ENCODE data around the gene ZNF740. TPM values are rescaled to one million over a fixed set of nuclear protein-coding genes. Genes with fewer than 3 reads are reported as not detected.

ZNF740 gene
- total RNA-seq, 1 experiment from 2014 or later, result 35.8 TPM

DNA sequence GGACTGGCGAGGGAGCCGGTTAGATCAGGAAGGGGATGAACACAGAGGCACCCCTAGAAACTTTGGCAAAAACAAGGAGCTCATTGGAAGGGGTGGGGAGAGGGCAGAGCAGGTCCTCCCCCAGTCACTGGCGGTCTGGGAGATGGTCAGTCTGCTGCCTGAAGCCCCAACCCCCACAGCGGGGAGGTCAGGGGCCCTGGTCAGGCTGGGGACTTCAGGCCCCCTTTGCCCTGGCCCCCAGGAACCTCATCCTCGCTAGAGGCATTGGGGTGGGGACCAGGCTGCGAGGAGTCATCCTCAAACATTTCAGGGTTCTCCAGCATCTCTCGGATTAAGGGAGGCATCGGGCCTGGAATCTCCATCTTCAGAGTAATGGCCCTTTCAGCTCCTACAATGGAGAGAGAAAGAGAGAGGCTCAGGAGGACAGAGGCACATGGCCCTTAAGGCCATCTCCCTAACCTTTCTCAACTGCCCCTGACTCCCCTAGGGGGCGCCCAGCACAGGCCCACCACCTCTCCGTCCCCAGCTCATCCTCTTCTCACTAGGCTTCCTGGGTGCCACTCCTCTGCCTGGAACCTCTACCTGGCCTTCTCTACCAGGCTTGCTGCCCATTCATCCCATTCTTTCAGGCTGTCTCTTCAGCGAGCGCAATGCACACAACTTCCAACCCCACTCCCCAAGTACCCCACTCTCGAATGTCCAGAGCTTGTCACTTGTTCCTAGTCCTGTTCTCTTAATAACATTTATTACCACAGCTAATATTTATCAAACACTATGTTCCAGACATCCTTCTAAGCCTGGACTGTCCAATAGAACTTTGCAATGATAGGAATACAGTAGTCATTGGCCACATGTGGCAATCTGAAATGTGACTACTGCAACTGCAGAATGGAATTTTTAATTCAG, 31.2 kb downstream of the ZNF740 start:
- H3K36me3 Mint-ChIP-seq (ENCODE audit: insufficient read depth, unreplicated experiment), result no peaks in the 10 kb centered on the region
- no peak overlapping the region for H3K4me3 Mint-ChIP-seq (ENCODE audit: unreplicated experiment)
- POLR2A ChIA-PET, result no interaction called here
- Histone ChIP-seq H3K9me3 (no peaks in the 10 kb centered on the region), H3K4me3 (ENCODE audit: low read depth, low read length) (no peak overlapping the region), H3K4me1 (peaks cover 7% of the 10 kb centered on the region; the same call in 1 of the 2 replicates), H3K36me3 (ENCODE audit: control insufficient read depth, insufficient read depth, low read length) (no peaks in the 10 kb centered on the region), H3K27me3 (replicated peaks; ENCODE audit: control insufficient read depth, insufficient read depth, low read length) (no peaks in the 10 kb centered on the region)
- H3K27ac Mint-ChIP-seq (ENCODE audit: unreplicated experiment), result no peak overlapping the region
- no peaks in the 10 kb centered on the region for H3K27me3 Mint-ChIP-seq (ENCODE audit: insufficient read depth, unreplicated experiment)
- no peaks in the 10 kb centered on the region for H3K9me3 Mint-ChIP-seq (ENCODE audit: unreplicated experiment)
- CTCF ChIA-PET, result interaction anchor here (0.6 to 3.6 kb wide), 15 partner anchors 9 to 218 kb away, joined by 3 to 41 read pairs (median 7); partner anchors contain the start of genes AAAS, CSAD, ESPL1 and PFDN5
- no TSS peak for BruUV-seq (replicated peaks)
- DNase-seq, result peak in 1 of 2 experiments; percentile 56
- TF ChIP-seq, protein P1, sequence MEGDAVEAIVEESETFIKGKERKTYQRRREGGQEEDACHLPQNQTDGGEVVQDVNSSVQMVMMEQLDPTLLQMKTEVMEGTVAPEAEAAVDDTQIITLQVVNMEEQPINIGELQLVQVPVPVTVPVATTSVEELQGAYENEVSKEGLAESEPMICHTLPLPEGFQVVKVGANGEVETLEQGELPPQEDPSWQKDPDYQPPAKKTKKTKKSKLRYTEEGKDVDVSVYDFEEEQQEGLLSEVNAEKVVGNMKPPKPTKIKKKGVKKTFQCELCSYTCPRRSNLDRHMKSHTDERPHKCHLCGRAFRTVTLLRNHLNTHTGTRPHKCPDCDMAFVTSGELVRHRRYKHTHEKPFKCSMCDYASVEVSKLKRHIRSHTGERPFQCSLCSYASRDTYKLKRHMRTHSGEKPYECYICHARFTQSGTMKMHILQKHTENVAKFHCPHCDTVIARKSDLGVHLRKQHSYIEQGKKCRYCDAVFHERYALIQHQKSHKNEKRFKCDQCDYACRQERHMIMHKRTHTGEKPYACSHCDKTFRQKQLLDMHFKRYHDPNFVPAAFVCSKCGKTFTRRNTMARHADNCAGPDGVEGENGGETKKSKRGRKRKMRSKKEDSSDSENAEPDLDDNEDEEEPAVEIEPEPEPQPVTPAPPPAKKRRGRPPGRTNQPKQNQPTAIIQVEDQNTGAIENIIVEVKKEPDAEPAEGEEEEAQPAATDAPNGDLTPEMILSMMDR (IDR thresholded peaks at IDR 0.05; ENCODE audit: insufficient read depth in 1 of 2, low read depth in 1 of 2, low read length in 1 of 2, severe bottlenecking in 1 of 2, unreplicated experiment in 1 of 2), result peak; percentile 44 to 67
- intact Hi-C loops (cut with micrococcal nuclease; ENCODE audit: unreplicated experiment), result loop anchor here (2.0 kb wide), 1 partner anchor 83 kb away; the partner anchor contains the start of gene PFDN5
- H3K4me1 Mint-ChIP-seq (ENCODE audit: low read depth, unreplicated experiment), result peaks cover 9% of the 10 kb centered on the region

DNA sequence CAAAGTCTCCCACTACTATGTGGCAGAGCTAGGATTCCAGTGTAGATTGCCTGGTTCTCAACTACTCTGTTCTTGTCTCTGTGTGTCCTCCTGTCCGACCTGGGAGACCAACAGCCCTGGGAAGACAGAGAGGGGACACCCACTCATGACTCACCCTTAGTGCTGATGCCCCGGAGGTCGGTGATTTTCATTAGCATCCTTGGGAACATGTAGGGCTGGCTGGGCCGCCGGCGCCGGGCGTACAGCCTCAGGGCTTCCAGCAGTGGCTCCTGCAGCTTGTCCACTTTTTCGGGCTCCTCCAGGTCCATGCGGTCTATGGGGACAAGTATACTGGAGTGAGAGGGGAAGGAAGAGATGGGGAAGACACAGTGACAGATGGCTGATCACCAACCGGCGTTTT, 32.4 kb downstream of the ZNF740 start:
- ChIA-PET CTCF (interaction anchor here (0.5 to 3.6 kb wide), 16 partner anchors 28 to 209 kb away, joined by 3 to 41 read pairs (median 8); partner anchors contain the start of genes AAAS, ESPL1 and SPRYD3), POLR2A (no interaction called here)
- Histone ChIP-seq H3K27me3 (replicated peaks; ENCODE audit: control insufficient read depth, insufficient read depth, low read length) (no peaks in the 10 kb centered on the region), H3K9me3 (no peaks in the 10 kb centered on the region), H3K36me3 (ENCODE audit: control insufficient read depth, insufficient read depth, low read length) (no peaks in the 10 kb centered on the region), H3K4me3 (ENCODE audit: low read depth, low read length) (no peak overlapping the region), H3K4me1 (peaks cover 7% of the 10 kb centered on the region; the same call in 1 of the 2 replicates)
- Mint-ChIP-seq H3K9me3 (ENCODE audit: unreplicated experiment) (no peaks in the 10 kb centered on the region), H3K4me1 (ENCODE audit: low read depth, unreplicated experiment) (peaks cover 14% of the 10 kb centered on the region), H3K4me3 (ENCODE audit: unreplicated experiment) (no peak overlapping the region), H3K27ac (ENCODE audit: unreplicated experiment) (no peak overlapping the region), H3K27me3 (ENCODE audit: insufficient read depth, unreplicated experiment) (no peaks in the 10 kb centered on the region), H3K36me3 (ENCODE audit: insufficient read depth, unreplicated experiment) (no peaks in the 10 kb centered on the region)
- no peak for DNase-seq
- TF ChIP-seq, protein P1 (IDR thresholded peaks at IDR 0.05; ENCODE audit: insufficient read depth in 1 of 2, low read depth in 1 of 2, low read length in 1 of 2, severe bottlenecking in 1 of 2, unreplicated experiment in 1 of 2), result no peak
- BruUV-seq (replicated peaks), result no TSS peak
- intact Hi-C loops (cut with micrococcal nuclease; ENCODE audit: unreplicated experiment), result loop anchor here (1.0 to 2.0 kb wide), 4 partner anchors 38 to 82 kb away; partner anchors contain the start of genes ESPL1 and PFDN5

DNA sequence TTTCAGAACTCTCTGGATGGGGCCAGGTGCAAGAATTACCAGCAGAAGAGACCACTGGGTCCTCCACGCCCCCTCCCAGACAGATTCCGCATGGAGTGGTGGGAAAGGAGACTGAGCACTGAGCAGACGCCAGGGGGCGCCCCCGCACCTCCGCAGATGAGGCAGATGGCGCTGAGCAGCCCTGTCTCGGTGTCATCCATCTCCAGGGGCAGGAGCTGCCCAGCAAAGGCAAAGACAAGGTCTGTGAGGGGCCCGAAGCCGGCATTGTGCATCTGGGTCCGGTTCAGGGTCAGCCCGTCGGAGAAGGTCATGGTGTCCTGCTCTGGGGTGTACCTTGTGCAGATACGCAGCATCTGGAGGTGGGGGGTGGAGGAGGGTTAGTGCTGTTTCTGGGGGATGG, 32.8 kb downstream of the ZNF740 start:
- CTCF ChIA-PET, result interaction anchor here (0.5 to 3.6 kb wide), 23 partner anchors 15 to 403 kb away, joined by 3 to 41 read pairs (median 5); partner anchors contain the start of genes AAAS, ESPL1, MYG1 and PFDN5
- Mint-ChIP-seq H3K27ac (ENCODE audit: unreplicated experiment) (no peak overlapping the region), H3K4me1 (ENCODE audit: low read depth, unreplicated experiment) (peaks cover 14% of the 10 kb centered on the region), H3K9me3 (ENCODE audit: unreplicated experiment) (no peaks in the 10 kb centered on the region), H3K36me3 (ENCODE audit: insufficient read depth, unreplicated experiment) (no peaks in the 10 kb centered on the region), H3K27me3 (ENCODE audit: insufficient read depth, unreplicated experiment) (no peaks in the 10 kb centered on the region), H3K4me3 (ENCODE audit: unreplicated experiment) (no peak overlapping the region)
- DNase-seq, result peak; percentile 80 to 91
- TF ChIP-seq, protein P1 (IDR thresholded peaks at IDR 0.05; ENCODE audit: insufficient read depth in 1 of 2, low read depth in 1 of 2, low read length in 1 of 2, severe bottlenecking in 1 of 2, unreplicated experiment in 1 of 2), result peak; percentile 96 to 97
- Histone ChIP-seq H3K27me3 (replicated peaks; ENCODE audit: control insufficient read depth, insufficient read depth, low read length) (no peaks in the 10 kb centered on the region), H3K4me3 (ENCODE audit: low read depth, low read length) (no peak overlapping the region), H3K4me1 (peaks cover 7% of the 10 kb centered on the region; the same call in 1 of the 2 replicates), H3K9me3 (no peaks in the 10 kb centered on the region), H3K36me3 (ENCODE audit: control insufficient read depth, insufficient read depth, low read length) (no peaks in the 10 kb centered on the region)
- BruUV-seq (replicated peaks), result no TSS peak
- intact Hi-C loops (cut with micrococcal nuclease; ENCODE audit: unreplicated experiment), result loop anchor here (1.0 to 2.0 kb wide), 4 partner anchors 38 to 81 kb away; partner anchors contain the start of genes ESPL1 and PFDN5
- POLR2A ChIA-PET, result interaction anchor here (0.5 to 1.1 kb wide), 2 partner anchors 33 to 38 kb away, joined by 3 read pairs; partner anchors contain the start of genes CSAD and ZNF740
